Glomerular visceral epithelial cell (primary cell): Measurements from ENCODE around the gene POLR3H.
A peak's percentile ranks its signal among the peaks of the same experiment; 100 is the strongest.

Experiments used
- DNase-seq: peaks from one replicate; pipeline ENCODE4 v3.0.0-alpha.2; 2016; ENCODE audit errors: extremely low spot score

POLR3H gene

GRCh38 chr22:41516462-41516861, 27.8 kb downstream of the POLR3H start:
- DNase-seq = no peak

DNA sequence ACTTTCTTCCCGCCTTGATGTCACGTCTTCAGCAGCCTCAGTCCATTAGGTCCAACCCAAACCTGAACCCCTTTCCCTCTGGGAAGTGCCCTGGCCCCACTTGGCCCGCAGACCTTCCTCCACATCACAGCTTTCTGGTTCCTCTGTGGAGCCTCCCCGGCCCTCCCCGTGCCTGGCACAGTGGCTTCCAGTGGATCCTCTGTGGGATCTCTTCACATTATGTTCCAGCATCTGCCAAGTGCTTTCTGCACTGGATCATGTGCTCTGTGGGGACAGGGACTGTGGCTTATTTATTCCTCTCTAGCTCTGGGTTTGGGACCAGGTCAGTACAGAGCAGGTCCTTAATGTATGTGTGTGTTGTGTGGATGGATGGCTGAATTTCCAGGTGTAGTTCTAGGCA, 30.9 kb downstream of the POLR3H start:
- DNase-seq = no peak

DNA sequence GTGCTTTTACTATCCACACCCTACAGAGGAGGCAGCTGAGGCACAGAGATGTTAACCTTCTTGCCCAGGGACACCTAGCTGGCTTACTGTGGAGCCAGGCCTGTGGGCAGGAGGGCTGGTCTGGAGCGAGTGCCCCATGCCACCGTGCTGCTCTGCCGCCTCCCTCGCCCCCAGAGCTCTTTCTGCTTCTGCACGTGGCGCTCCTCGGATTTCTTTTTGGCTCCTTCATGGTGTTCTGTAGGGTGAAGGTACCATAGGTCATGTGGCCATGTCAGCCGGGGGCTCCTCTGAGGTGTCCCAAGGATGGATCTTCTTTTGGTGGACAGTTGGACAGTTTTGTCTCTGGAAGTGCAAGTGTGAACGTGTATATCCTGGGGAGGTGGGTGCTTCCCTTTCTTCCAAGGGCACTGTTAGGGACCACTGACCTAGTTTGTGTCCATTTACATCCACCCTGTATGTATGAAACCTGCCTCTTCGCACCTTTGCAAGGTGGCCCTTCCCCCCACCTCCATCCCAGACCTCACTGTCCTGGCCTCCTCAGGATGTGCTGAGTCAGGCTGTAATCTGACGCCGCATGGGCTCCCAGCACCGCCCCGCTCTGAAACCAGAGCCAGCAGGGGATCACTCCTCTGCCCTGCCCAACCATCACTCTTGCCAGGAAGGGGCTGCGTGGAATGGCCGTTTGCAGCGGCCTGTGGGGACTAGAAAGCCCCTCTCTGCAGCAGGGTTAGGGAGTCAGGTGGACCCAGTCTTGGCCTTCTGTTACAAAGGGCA, 31.7 kb downstream of the POLR3H start:
- peak; percentile 57 for DNase-seq

GRCh38 chr22:41511521-41511968, 32.7 kb downstream of the POLR3H start:
- DNase-seq = no peak

DNA sequence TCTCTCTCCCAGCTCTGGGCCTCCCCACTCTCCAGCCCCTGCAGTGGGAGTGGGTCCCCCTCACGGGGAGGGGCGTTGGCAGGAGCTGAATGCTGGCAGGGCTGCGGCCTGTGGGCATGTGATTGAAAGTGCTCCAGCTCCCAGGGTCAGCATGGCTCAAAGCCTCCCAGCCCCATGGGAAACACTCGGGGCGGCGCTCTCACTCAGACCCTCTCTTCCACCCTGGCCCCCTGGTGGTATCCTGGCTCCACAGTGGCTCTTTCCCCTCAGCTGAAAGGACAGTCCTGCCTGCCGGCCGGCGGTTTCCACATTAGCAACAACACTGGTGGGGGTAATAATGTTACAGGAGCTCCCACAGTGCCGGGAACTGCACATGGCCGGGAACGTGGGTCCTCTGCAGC, 35.5 kb downstream of the POLR3H start:
- DNase-seq = no peak

DNA sequence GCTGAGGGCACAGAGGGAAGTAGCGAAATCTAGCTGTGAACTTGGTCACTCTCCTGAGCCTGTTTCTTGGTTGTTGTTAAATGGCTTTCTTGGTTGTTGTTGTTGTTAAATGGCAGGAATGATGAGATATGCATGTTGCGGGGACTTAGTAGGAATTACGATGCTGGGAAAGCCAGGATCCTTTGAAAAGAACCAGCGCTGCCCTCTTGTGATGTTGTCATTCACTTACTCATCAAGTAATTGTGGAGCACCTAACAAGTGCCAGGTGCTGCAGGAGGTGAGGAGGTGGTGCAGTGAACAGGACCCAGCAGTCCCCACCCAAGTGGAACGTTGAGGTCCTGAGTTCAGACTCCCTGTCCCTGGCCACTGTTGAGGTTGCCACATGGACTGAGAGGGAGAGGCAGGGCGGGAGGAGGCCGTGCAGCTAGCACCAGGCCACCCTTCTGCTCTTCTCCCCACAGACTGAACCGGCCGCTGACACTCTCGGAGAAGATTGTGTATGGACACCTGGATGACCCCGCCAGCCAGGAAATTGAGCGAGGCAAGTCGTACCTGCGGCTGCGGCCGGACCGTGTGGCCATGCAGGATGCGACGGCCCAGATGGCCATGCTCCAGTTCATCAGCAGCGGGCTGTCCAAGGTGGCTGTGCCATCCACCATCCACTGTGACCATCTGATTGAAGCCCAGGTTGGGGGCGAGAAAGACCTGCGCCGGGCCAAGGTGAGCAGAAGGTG, 36.8 kb downstream of the POLR3H start:
- DNase-seq = no peak

DNA sequence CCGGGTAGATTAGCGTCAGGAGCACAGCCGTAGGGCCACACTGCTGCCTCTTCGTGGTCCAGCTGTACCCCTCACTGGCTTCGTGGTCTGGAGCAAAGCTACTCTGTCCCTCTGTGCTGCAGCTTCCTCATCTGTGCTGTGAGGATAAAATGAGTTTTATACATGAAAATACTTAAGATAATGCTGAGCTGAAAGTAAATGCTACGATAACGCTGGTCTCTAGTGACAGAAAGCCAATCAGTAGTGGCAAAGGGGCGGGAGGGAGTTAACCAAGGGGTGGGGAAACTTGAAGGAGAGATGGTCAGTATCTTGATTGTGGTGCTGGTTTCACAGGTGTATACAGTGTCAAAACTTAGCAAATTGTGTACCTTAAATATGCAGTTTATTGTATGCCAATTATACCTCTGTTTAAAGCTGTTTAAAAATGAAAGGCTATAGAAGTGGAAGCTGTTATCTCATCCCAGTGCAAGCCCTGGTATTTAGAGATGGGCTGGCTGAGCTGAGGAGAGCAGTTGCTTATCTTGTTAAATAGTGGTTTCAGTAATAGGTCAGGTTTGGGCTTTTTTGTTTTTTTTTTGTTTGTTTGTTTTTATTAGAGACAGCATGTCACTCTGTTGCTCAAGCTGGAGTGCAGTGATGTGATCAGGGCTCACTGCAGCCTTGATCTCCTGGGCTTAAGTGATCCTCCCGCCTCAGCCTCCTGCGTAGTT, 38.6 kb downstream of the POLR3H start:
- no peak for DNase-seq

GRCh38 chr22:41504816-41505215, 39.5 kb downstream of the POLR3H start:
- no peak for DNase-seq

GRCh38 chr22:41504397-41504796, 39.9 kb downstream of the POLR3H start:
- no peak for DNase-seq

DNA sequence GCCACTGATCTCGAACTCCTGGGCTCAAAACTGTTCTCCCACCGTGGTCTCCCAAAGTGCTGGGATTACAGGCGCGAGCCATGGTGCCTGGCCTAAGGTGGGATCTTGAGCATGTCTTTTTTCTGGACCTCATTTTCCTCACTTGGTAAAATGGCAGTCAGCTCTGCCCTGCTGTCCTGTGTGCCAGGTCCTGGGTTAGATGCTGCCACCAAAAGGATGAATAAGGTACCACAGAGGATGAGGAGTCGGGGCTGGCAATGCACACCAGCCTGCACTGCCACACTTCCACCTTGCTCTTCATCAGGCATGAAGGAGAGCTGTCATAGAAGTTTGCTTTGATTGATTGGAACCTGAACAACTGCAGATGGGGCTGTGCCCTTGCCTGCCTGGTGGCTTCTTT, 43.1 kb downstream of the POLR3H start:
- peak; percentile 17 for DNase-seq

GRCh38 chr22:41500303-41500702, 44.0 kb downstream of the POLR3H start:
- DNase-seq = no peak

- DNase-seq = no peak
Observed at GRCh38 chr22:41499624-41500280, 44.5 kb downstream of the POLR3H start.

DNA sequence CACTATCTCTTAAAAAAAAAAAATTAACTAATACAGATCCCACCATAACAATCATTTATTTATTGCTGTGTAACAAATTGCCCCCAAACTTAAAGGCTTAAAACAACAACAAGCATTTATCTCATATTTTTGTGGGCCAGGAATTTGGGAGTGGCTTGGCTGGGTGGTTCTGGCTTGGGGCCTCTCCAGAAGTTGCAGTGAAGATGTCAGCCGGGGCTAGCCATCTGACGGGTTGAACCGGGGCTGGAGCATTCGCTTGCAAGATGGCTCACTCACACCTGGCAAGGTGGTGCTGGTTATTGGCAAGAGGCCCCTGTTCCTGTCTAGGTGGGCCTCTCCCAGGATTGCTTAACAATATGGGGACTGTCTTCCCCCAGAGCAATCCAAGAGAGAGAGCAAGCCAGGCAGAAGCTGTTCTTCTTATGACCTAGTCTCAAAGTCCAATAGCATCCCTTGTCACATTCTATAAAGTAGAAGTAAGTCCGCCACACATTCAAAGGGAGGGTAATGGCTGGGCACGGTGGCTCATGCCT, 45.9 kb downstream of the POLR3H start:
- DNase-seq = no peak

- DNase-seq = no peak
Observed at GRCh38 chr22:41491374-41492100, 52.7 kb downstream of the POLR3H start.

GRCh38 chr22:41488596-41489385, 55.5 kb downstream of the POLR3H start:
- no peak for DNase-seq

DNA sequence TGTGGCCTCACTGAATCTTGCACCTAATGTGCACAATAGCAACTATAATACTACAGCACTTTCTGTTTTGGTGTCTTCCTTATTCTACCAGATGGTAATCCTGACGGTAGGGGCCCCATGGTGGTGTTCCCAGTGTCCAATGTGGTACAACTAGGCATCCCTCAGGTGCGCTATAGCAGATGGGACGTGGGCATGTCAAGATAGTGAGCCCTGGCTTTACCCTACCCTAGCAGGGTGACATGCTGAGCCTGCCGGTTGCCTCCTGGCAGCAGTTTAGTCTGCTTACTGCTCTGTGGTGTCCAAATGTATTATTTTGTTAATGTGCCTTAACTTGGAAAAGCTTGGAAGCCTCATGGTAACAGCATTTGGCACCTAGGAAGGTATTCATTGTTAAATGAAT, 56.2 kb downstream of the POLR3H start:
- no peak for DNase-seq

- no peak for DNase-seq
Observed at GRCh38 chr22:41487037-41487935, 57.0 kb downstream of the POLR3H start.

- no peak for DNase-seq
Observed at GRCh38 chr22:41485033-41485432, 59.2 kb downstream of the POLR3H start.

DNA sequence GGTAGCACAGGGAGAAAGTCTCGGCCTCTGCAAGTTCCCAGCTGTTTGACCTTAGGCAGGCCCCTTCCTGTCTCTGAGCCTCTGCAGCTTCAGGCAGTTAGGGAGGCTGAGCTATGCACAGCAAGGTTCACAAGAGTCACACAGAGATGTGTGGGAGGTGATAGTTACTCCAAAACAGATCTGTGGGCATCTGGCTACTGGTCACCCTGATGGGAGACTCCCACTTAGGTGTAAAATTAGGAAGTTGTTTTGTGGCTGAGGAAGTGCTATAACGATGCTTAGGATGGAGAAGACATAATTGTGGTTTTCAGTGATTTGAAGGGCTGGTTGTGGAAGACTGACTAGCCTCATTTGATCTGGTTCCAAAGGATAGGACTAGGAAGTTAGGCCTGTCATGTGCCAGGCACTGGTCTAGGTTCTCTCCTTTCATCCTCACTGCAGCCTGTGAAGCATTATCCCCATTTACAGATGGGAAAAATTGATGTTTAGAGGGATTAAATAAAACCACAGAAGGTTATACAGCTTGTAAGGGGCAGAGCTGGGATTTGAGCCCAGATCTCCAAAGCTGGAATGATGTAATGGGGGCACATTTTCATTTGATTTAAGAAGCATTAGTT, 61.8 kb downstream of the POLR3H start:
- DNase-seq = peak; percentile 39
